Gastroesophageal sphincter (tissue), 3 donors: Measurements from ENCODE around the gene HS1BP3.
A peak's percentile ranks its signal among the peaks of the same experiment; 100 is the strongest.

Experiments
- CTCF ChIP-seq, 4 experiments: fragments of 200-600 bp in 2 of 4; fragments of 450-650 bp in 2 of 4; sonication (generic) in 1 of 4; IDR thresholded peaks; one replicate each; pipeline ENCODE4 v1.5.1; 2017 to 2019; ENCODE audit warnings: antibody characterized with exemption in 4 of 4, mild to moderate bottlenecking in 2 of 4, moderate library complexity in 2 of 4
- EP300 ChIP-seq: sonication (generic); formaldehyde crosslinking; IDR thresholded peaks from one replicate; pipeline ENCODE4 v1.6.1; 2017; ENCODE audit warnings: antibody characterized with exemption, mild to moderate bottlenecking
- POLR2A ChIP-seq, 2 donors: fragments of 450-650 bp; IDR thresholded peaks; one replicate each; pipeline ENCODE4 v1.6.1; 2017; ENCODE audit warnings: antibody characterized with exemption in 2 of 2, mild to moderate bottlenecking in 2 of 2, moderate library complexity in 1 of 2
- POLR2AphosphoS5 ChIP-seq: sonication (generic); formaldehyde crosslinking; IDR thresholded peaks from one replicate; pipeline ENCODE4 v1.6.1; 2017; ENCODE audit warnings: antibody characterized with exemption

GRCh38 chr2:20617081-20617575 lies 33.8 kb downstream of the HS1BP3 start:
- TF ChIP-seq CTCF (IDR thresholded peaks at IDR 0.05) (no peak), EP300 (no peak), POLR2A (IDR thresholded peaks at IDR 0.05) (peak in 1 of 2 donors; percentile 26), POLR2AphosphoS5 (peak; percentile 67)
